IMR-90 (cell line): Measurements from ENCODE around the gene LTBP2.

Experiments
- CEBPB ChIP-seq: IDR thresholded peaks from 2 replicates; pipeline ENCODE4 v1.6.1; 2012; ENCODE audit warnings: low read depth, low read length, improper control_type of control experiment
- MAFK ChIP-seq: IDR thresholded peaks from 2 replicates; pipeline ENCODE4 v1.6.1; 2012; ENCODE audit warnings: low read depth, low read length, improper control_type of control experiment
- POLR2A ChIP-seq: IDR thresholded peaks from 2 replicates; pipeline ENCODE4 v1.6.1; 2012; ENCODE audit warnings: mild to moderate bottlenecking, low read depth, low read length
- RAD21 ChIP-seq: IDR thresholded peaks from 2 replicates; pipeline ENCODE4 v1.6.1; 2012; ENCODE audit warnings: low read length, improper control_type of control experiment
- RCOR1 ChIP-seq: IDR thresholded peaks from 2 replicates; pipeline ENCODE4 v1.6.1; 2012; ENCODE audit warnings: mild to moderate bottlenecking, low read length, improper control_type of control experiment; ENCODE audit not compliant: insufficient replicate concordance
- TF ChIP-seq, protein P1 (sequence below): conservative IDR thresholded peaks from 2 replicates; pipeline ENCODE4 v1.5.1; 2012; ENCODE audit warnings: mild to moderate bottlenecking, low read depth, low read length, improper control_type of control experiment
- TF ChIP-seq, protein P2 (sequence below): fragments of 150-350 bp; IDR thresholded peaks from 2 replicates; pipeline ENCODE4 v1.6.1; 2017; ENCODE audit warnings: mild to moderate bottlenecking, antibody characterized with exemption, low read length, low read depth
- TF ChIP-seq, protein P3 (sequence below): fragments of 150-350 bp; IDR thresholded peaks from 2 replicates; pipeline ENCODE4 v1.6.1; 2016; ENCODE audit warnings: low read depth, mild to moderate bottlenecking, low read length, moderate library complexity, borderline replicate concordance

GRCh38 chr14:74493343-74494261 is 118.4 kb downstream of the LTBP2 start, which contains the start of gene ISCA2:
- TF ChIP-seq, protein P1, sequence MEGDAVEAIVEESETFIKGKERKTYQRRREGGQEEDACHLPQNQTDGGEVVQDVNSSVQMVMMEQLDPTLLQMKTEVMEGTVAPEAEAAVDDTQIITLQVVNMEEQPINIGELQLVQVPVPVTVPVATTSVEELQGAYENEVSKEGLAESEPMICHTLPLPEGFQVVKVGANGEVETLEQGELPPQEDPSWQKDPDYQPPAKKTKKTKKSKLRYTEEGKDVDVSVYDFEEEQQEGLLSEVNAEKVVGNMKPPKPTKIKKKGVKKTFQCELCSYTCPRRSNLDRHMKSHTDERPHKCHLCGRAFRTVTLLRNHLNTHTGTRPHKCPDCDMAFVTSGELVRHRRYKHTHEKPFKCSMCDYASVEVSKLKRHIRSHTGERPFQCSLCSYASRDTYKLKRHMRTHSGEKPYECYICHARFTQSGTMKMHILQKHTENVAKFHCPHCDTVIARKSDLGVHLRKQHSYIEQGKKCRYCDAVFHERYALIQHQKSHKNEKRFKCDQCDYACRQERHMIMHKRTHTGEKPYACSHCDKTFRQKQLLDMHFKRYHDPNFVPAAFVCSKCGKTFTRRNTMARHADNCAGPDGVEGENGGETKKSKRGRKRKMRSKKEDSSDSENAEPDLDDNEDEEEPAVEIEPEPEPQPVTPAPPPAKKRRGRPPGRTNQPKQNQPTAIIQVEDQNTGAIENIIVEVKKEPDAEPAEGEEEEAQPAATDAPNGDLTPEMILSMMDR: no peak
- TF ChIP-seq CEBPB (no peak), POLR2A (peak; percentile 63; the same call in 1 of the 2 replicates), RCOR1 (no peak), MAFK (no peak), RAD21 (no peak)
- TF ChIP-seq, protein P2, sequence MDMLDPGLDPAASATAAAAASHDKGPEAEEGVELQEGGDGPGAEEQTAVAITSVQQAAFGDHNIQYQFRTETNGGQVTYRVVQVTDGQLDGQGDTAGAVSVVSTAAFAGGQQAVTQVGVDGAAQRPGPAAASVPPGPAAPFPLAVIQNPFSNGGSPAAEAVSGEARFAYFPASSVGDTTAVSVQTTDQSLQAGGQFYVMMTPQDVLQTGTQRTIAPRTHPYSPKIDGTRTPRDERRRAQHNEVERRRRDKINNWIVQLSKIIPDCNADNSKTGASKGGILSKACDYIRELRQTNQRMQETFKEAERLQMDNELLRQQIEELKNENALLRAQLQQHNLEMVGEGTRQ: no peak
- TF ChIP-seq, protein P3, sequence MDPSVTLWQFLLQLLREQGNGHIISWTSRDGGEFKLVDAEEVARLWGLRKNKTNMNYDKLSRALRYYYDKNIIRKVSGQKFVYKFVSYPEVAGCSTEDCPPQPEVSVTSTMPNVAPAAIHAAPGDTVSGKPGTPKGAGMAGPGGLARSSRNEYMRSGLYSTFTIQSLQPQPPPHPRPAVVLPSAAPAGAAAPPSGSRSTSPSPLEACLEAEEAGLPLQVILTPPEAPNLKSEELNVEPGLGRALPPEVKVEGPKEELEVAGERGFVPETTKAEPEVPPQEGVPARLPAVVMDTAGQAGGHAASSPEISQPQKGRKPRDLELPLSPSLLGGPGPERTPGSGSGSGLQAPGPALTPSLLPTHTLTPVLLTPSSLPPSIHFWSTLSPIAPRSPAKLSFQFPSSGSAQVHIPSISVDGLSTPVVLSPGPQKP: no peak
